ENCODE results near the gene AFG3L2.

GRCh38 chr18:12403601-12404506 is 26.8 kb upstream of the AFG3L2 start:
- TF ChIP-seq CTCF (IDR thresholded peaks at IDR 0.05) (no peak), EZH2phosphoT487 (IDR thresholded peaks at IDR 0.05) (no peak)

Measured in neural progenitor cell (in vitro differentiated cells).